RWPE2 (cell line): ENCODE results near the gene PCDHGB2.
"Not testable (repeated sequence)": the region's sequence is repeated elsewhere in the genome, so short reads cannot be mapped to it uniquely, and the experiment has no call there.

Source experiments
- ATAC-seq: fragments of 200-7000 bp; cut with Tn5 transposase; 3 replicates; pipeline ENCODE4 v1.9.1; 2021; ENCODE audit warnings: low read depth
- DNase-seq: peaks from one replicate; pipeline ENCODE4 v3.0.0-alpha.2; 2020; ENCODE audit warnings: low spot score
- H3K27ac ChIP-seq: fragments of 450-650 bp; 2 replicates; pipeline ENCODE4 v1.5.1; 2017; ENCODE audit warnings: mild to moderate bottlenecking; ENCODE audit not compliant: poor library complexity, severe bottlenecking
- H3K27me3 ChIP-seq: fragments of 250-450 bp; sonication (Bioruptor Pico); 2 replicates; pipeline ENCODE4 v1.5.1; 2021; ENCODE audit warnings: mild to moderate bottlenecking, moderate library complexity; ENCODE audit not compliant: insufficient read depth, poor library complexity, severe bottlenecking
- H3K36me3 ChIP-seq: fragments of 250-450 bp; sonication (Bioruptor Pico); 2 replicates; pipeline ENCODE4 v1.5.1; 2020; ENCODE audit warnings: low read depth, mild to moderate bottlenecking, moderate library complexity
- H3K4me1 ChIP-seq: fragments of 250-450 bp; sonication (Bioruptor Pico); 2 replicates; pipeline ENCODE4 v1.5.1; 2021; ENCODE audit warnings: mild to moderate bottlenecking, moderate library complexity; ENCODE audit not compliant: insufficient read depth, poor library complexity, severe bottlenecking
- H3K4me3 ChIP-seq: fragments of 250-450 bp; sonication (Bioruptor Pico); 2 replicates; pipeline ENCODE4 v1.5.1; 2021; ENCODE audit warnings: mild to moderate bottlenecking, moderate library complexity; ENCODE audit not compliant: severe bottlenecking
- H3K9me3 ChIP-seq: fragments of 250-450 bp; sonication (Bioruptor Pico); 2 replicates; pipeline ENCODE4 v1.5.1; 2021; ENCODE audit warnings: mild to moderate bottlenecking, moderate library complexity; ENCODE audit not compliant: severe bottlenecking
- TF ChIP-seq, protein P1 (sequence below): fragments of 450-650 bp; IDR thresholded peaks from one replicate; pipeline ENCODE4 v1.5.1; 2017; ENCODE audit warnings: mild to moderate bottlenecking, moderate library complexity; ENCODE audit not compliant: poor library complexity, severe bottlenecking

Gene PCDHGB2

DNA sequence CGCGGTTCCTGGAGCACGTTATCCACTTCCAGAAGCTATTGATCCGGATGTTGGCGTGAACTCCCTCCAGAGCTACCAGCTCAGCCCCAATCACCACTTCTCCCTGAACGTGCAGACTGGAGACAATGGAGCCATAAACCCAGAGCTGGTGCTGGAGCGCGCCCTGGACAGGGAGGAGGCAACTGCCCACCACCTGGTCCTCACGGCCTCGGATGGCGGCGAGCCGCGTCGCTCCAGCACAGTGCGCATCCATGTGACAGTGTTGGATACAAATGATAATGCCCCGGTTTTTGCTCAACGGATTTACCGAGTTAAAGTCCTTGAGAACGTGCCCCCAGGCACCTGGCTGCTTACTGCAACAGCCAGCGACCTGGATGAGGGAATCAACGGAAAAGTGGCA is 43.6 kb downstream of the PCDHGB2 start:
- Histone ChIP-seq H3K27me3 (peaks cover 16% of the 10 kb centered on the region), H3K9me3 (peaks cover 33% of the 10 kb centered on the region), H3K36me3 (peaks cover 14% of the 10 kb centered on the region), H3K4me3 (no peak overlapping the region), H3K27ac (no peak overlapping the region), H3K4me1 (peaks cover 3% of the 10 kb centered on the region)
- TF ChIP-seq, protein P1, sequence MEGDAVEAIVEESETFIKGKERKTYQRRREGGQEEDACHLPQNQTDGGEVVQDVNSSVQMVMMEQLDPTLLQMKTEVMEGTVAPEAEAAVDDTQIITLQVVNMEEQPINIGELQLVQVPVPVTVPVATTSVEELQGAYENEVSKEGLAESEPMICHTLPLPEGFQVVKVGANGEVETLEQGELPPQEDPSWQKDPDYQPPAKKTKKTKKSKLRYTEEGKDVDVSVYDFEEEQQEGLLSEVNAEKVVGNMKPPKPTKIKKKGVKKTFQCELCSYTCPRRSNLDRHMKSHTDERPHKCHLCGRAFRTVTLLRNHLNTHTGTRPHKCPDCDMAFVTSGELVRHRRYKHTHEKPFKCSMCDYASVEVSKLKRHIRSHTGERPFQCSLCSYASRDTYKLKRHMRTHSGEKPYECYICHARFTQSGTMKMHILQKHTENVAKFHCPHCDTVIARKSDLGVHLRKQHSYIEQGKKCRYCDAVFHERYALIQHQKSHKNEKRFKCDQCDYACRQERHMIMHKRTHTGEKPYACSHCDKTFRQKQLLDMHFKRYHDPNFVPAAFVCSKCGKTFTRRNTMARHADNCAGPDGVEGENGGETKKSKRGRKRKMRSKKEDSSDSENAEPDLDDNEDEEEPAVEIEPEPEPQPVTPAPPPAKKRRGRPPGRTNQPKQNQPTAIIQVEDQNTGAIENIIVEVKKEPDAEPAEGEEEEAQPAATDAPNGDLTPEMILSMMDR, result no peak
- ATAC-seq (no peak), DNase-seq (no peak)

GRCh38 chr5:141407790-141408505 is 48.2 kb downstream of the PCDHGB2 start, which contains the start of gene PCDHGB6:
PCDHGB6 (plus strand) TSS chr5:141408021; CDS start chr5:141408203, 182 bp downstream.
- H3K27ac ChIP-seq, H3K27me3 ChIP-seq, H3K4me1 ChIP-seq, DNase-seq, H3K36me3 ChIP-seq: not testable (repeated sequence)
- ATAC-seq, result peak; percentile 73; the same call in 2 of the 3 replicates
- TF ChIP-seq, protein P1, result peak; percentile 60
- Histone ChIP-seq H3K4me3 (peak within 1 kb of the TSS; percentile 9), H3K9me3 (peaks cover 21% of the 10 kb centered on the region)

DNA sequence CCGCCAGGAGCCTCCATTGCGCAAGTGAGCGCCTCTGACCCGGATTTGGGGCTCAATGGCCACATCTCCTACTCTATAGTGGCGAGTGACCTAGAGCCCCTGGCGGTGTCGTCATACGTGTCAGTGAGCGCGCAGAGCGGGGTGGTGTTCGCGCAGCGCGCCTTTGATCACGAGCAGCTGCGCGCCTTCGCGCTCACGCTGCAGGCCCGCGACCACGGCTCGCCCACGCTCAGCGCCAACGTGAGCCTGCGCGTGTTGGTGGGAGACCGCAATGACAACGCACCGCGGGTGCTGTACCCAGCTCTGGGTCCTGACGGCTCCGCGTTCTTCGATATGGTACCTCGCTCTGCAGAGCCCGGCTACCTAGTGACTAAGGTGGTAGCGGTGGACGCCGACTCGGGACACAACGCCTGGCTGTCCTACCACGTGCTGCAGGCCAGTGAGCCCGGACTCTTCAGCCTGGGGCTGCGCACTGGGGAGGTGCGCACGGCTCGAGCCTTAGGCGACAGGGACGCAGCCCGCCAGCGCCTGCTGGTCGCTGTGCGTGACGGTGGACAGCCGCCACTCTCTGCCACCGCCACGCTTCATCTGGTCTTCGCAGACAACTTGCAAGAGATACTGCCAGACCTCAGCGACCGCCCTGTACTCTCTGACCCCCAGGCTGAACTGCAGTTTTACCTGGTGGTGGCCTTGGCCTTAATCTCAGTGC is 50.0 kb downstream of the PCDHGB2 start:
- peaks cover 4% of the 10 kb centered on the region for H3K27me3 ChIP-seq
- no peak for ATAC-seq
- H3K4me1 ChIP-seq, result peaks cover 3% of the 10 kb centered on the region

GRCh38 chr5:141411575-141411974 is 51.8 kb downstream of the PCDHGB2 start:
- TF ChIP-seq, protein P1, result no peak
- DNase-seq (no peak), ATAC-seq (no peak)
- 0 out of 2 replicates have a peak, but pooled peaks cover under 1% of the 10 kb centered on the region for H3K36me3 ChIP-seq
- H3K4me1 ChIP-seq, result peaks cover 3% of the 10 kb centered on the region
- H3K9me3 ChIP-seq, result peaks cover 32% of the 10 kb centered on the region
- no peak overlapping the region for H3K4me3 ChIP-seq
- peaks cover 4% of the 10 kb centered on the region for H3K27me3 ChIP-seq
- H3K27ac ChIP-seq, result no peak overlapping the region

More for the DNA sequence above, 50.0 kb downstream of the PCDHGB2 start:
- H3K27ac ChIP-seq, result no peak overlapping the region
- TF ChIP-seq, protein P1, result no peak
- H3K4me3 ChIP-seq, result no peak overlapping the region
- DNase-seq, result no peak
- H3K36me3 ChIP-seq, result no peaks in the 10 kb centered on the region
- peaks cover 32% of the 10 kb centered on the region for H3K9me3 ChIP-seq
